ENCODE measurements around the gene MIGA1.

The MIGA1 gene

GRCh38 chr1:77926561-77927357 is 147.3 kb downstream of the MIGA1 start:
- DNase-seq, result no peak

GRCh38 chr1:77927414-77927813 is 148.0 kb downstream of the MIGA1 start:
- DNase-seq, result no peak

Data from NCI-H510A treated with DMSO at 0.1 percent for 48 hours (cell line).